Neural cell (in vitro differentiated cells): ENCODE results near the gene LSM14A. TPM values are rescaled to one million over a fixed set of nuclear protein-coding genes. Genes with fewer than 3 reads are reported as not detected.

ENCODE experiments used
- H2AFZ ChIP-seq: fragments of 200-600, 300-800 bp; sonication (generic), shearing (Covaris generic); 2 replicates; pipeline ENCODE4 v1.6.0; 2014; ENCODE audit warnings: low read depth, mild to moderate bottlenecking, antibody characterized with exemption, low read length, moderate library complexity
- H3F3A ChIP-seq: fragments of 200-600 bp; shearing (Covaris generic); 2 replicates; pipeline ENCODE4 v1.6.1; 2016; ENCODE audit warnings: mild to moderate bottlenecking, moderate library complexity, mixed read lengths, antibody characterized with exemption, low read length; ENCODE audit not compliant: insufficient read depth, poor library complexity, severe bottlenecking
- H3K27ac ChIP-seq: fragments of 200-600, 300-800 bp; sonication (generic), shearing (Covaris generic); 2 replicates; pipeline ENCODE4 v1.5.1; 2014; ENCODE audit warnings: mild to moderate bottlenecking, low read length, moderate library complexity
- H3K27me3 ChIP-seq: fragments of 300-800, 200-600 bp; sonication (generic), shearing (Covaris generic); 2 replicates; pipeline ENCODE4 v1.6.0; 2014; ENCODE audit warnings: mild to moderate bottlenecking, low read depth, low read length, moderate library complexity; ENCODE audit not compliant: insufficient read depth
- H3K36me3 ChIP-seq: fragments of 300-800, 200-600 bp; sonication (generic), shearing (Covaris generic); 2 replicates; pipeline ENCODE4 v1.5.1; 2014; ENCODE audit warnings: mild to moderate bottlenecking, antibody characterized with exemption, low read length, moderate library complexity; ENCODE audit not compliant: insufficient read depth
- H3K4me2 ChIP-seq: fragments of 300-800, 200-600 bp; sonication (generic), shearing (Covaris generic); 2 replicates; pipeline ENCODE4 v1.6.0; 2014; ENCODE audit warnings: mild to moderate bottlenecking, low read length
- H3K4me3 ChIP-seq: fragments of 300-800, 200-600 bp; sonication (generic), shearing (Covaris generic); 2 replicates; pipeline ENCODE4 v1.5.1; 2014; ENCODE audit warnings: mild to moderate bottlenecking, low read length, moderate library complexity
- H3K79me2 ChIP-seq: fragments of 200-600 bp; shearing (Covaris generic); replicated peaks from 2 replicates; pipeline ENCODE4 v1.6.0; 2014; ENCODE audit warnings: mild to moderate bottlenecking, low read length, moderate library complexity; ENCODE audit not compliant: insufficient read depth
- H3K9ac ChIP-seq: fragments of 300-800, 200-600 bp; sonication (generic), shearing (Covaris generic); 2 replicates; pipeline ENCODE4 v1.6.1; 2016; ENCODE audit warnings: mild to moderate bottlenecking, low read length, mixed read lengths
- H3K9me2 ChIP-seq: fragments of 200-600 bp; shearing (Covaris generic); 2 replicates; pipeline ENCODE4 v1.6.1; 2016; ENCODE audit warnings: mild to moderate bottlenecking, low read length, mixed read lengths; ENCODE audit not compliant: insufficient read depth
- H3K9me3 ChIP-seq: fragments of 200-600, 300-800 bp; sonication (generic), shearing (Covaris generic); 2 replicates; pipeline ENCODE4 v1.6.1; 2016; ENCODE audit warnings: mild to moderate bottlenecking, mixed run types, low read length, moderate library complexity, mixed read lengths
- H4K20me1 ChIP-seq: fragments of 200-600 bp; shearing (Covaris generic); 2 replicates; pipeline ENCODE4 v1.6.1; 2016; ENCODE audit warnings: mild to moderate bottlenecking, mixed run types; ENCODE audit not compliant: insufficient read depth
- CTCF ChIP-seq: fragments of 450-650 bp; IDR thresholded peaks from 2 replicates; pipeline ENCODE4 v1.5.1; 2014; ENCODE audit warnings: antibody characterized with exemption, mild to moderate bottlenecking, moderate library complexity; ENCODE audit not compliant: poor library complexity, severe bottlenecking
- EP300 ChIP-seq: fragments of 450-650 bp; conservative IDR thresholded peaks from 2 replicates; pipeline ENCODE4 v1.6.1; 2014; ENCODE audit warnings: antibody characterized with exemption, mild to moderate bottlenecking, moderate library complexity; ENCODE audit not compliant: poor library complexity, severe bottlenecking
- EZH2 ChIP-seq: fragments of 200-600, 300-800 bp; shearing (Covaris generic), sonication (generic); IDR thresholded peaks from 2 replicates; pipeline ENCODE4 v1.6.1; 2014; ENCODE audit warnings: antibody characterized with exemption, low read length, borderline replicate concordance, mild to moderate bottlenecking; ENCODE audit not compliant: insufficient read depth, poor library complexity, severe bottlenecking
- MXI1 ChIP-seq: fragments of 450-650 bp; conservative IDR thresholded peaks from 2 replicates; pipeline ENCODE4 v1.6.1; 2014; ENCODE audit warnings: antibody characterized with exemption, mild to moderate bottlenecking; ENCODE audit not compliant: poor library complexity, severe bottlenecking
- POLR2AphosphoS5 ChIP-seq: IDR thresholded peaks from 2 replicates; pipeline ENCODE4 v1.6.1; 2012
- RAD21 ChIP-seq: fragments of 450-650 bp; conservative IDR thresholded peaks from 2 replicates; pipeline ENCODE4 v1.6.1; 2014; ENCODE audit warnings: antibody characterized with exemption, mild to moderate bottlenecking, moderate library complexity
- REST ChIP-seq: IDR thresholded peaks from 2 replicates; pipeline ENCODE4 v1.6.1; 2012; ENCODE audit warnings: borderline replicate concordance
- SMC3 ChIP-seq: fragments of 450-650 bp; conservative IDR thresholded peaks from 2 replicates; pipeline ENCODE4 v1.6.1; 2014; ENCODE audit warnings: antibody characterized with exemption, mild to moderate bottlenecking, moderate library complexity; ENCODE audit not compliant: poor library complexity
- TAF1 ChIP-seq: IDR thresholded peaks from 2 replicates; pipeline ENCODE4 v1.6.1; 2012; ENCODE audit warnings: low read depth
- polyA plus RNA-seq: library from polyadenylated mRNA; depleted of rRNA; stranded (reverse); fragments of >200 nt; gene quantifications from 2 replicates; pipeline ENCODE4 v1.2.3, GENCODE V29; 2014

The LSM14A gene
- polyA plus RNA-seq, 1 donor from 2014 or later: 104 TPM

DNA sequence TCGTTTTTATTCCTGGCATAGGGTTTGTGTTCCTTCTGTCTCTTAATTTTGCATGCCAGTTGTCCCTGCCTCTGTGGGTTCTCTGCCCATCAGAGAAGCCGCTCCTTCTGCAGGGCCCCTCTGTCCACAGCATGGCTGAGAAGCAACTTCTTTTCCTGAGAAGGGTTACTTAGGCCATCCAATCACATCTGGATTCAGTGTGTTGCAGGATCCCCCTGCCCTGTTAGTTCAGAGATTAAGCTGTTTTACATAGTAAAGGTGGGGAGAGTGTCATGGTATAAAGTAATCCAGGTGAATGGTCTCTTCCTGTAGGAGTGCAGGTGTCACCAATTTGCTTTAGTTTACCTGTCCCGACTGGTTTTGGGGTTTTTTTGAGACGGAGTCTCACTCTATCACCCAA, 59.1 kb downstream of the LSM14A start:
- Histone ChIP-seq H2AFZ (no peak overlapping the region), H3K27me3 (no peaks in the 10 kb centered on the region), H3K4me3 (no peak overlapping the region), H3K9ac (no peak overlapping the region), H3F3A (no peaks in the 10 kb centered on the region), H3K4me2 (no peak overlapping the region), H3K9me3 (no peaks in the 10 kb centered on the region), H3K36me3 (no peaks in the 10 kb centered on the region), H4K20me1 (no peaks in the 10 kb centered on the region), H3K27ac (no peak overlapping the region), H3K9me2 (no peaks in the 10 kb centered on the region), H3K79me2 (no peaks in the 10 kb centered on the region)
- TF ChIP-seq TAF1: no peak
- no peak for TF ChIP-seq SMC3
- no peak for TF ChIP-seq MXI1
- no peak for TF ChIP-seq EP300
- no peak for TF ChIP-seq CTCF
- TF ChIP-seq EZH2: no peak
- no peak for TF ChIP-seq RAD21
- TF ChIP-seq POLR2AphosphoS5: no peak
- TF ChIP-seq REST: no peak

DNA sequence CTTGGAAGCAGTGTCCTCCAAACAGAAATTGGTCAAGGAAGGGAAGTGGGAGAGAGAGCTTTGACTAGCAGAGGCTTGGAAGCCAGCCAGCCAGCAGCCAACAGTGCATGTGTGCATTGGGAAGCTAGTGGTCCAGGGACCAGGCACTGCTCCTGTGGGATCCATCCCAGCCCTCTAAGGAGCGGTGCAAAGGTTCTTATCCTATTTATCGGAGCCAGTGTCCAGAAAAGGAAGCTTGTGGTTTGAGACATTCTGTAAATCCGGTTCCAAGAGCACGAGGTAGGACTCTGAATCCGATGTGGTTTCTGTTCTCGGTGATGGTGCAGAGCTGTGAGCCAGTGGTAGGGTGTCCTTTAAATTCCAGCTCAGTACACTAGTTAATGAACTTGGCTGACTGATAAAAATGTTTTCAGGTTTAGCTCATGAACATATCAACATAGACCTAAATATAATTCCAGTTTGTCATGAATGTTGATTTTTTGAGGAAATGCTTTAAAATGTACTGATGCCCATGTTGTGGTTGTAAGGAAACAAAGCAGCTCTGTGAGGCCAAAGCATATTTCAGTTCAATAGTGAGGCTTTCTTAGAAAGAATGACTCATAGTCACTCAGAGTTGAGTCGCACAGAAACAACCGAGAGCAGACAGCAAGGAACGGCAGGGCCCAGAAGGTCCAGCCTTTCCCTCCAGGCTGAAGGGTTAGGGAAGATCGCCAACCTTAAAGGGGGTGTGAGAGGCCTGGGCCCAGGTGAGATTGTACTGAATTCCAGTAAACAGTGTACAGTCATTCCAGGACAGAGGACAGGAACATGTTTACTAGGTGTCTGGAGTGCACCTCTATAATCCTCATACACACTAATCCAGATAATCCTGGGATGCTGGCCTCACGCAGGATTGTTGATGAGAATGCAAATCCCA, 60.5 kb downstream of the LSM14A start:
- H3K27me3 ChIP-seq: no peaks in the 10 kb centered on the region
- no peaks in the 10 kb centered on the region for H3K9me3 ChIP-seq
- H3F3A ChIP-seq: no peaks in the 10 kb centered on the region
- no peak overlapping the region for H3K9ac ChIP-seq
- H3K27ac ChIP-seq: no peak overlapping the region
- H3K36me3 ChIP-seq: no peaks in the 10 kb centered on the region
- H2AFZ ChIP-seq: no peak overlapping the region
- H3K4me2 ChIP-seq: no peak overlapping the region
- H4K20me1 ChIP-seq: no peaks in the 10 kb centered on the region
- H3K79me2 ChIP-seq: no peaks in the 10 kb centered on the region
- no peaks in the 10 kb centered on the region for H3K9me2 ChIP-seq
- no peak overlapping the region for H3K4me3 ChIP-seq
- TF ChIP-seq MXI1 (no peak), EZH2 (no peak)
